HepG2 (cell line): ENCODE measurements around the gene GPBAR1. TPM values are rescaled to one million over a fixed set of nuclear protein-coding genes. Genes with fewer than 3 reads are reported as not detected.

Experiments
- AKAP8 ChIP-seq: sonication (generic); formaldehyde crosslinking; IDR thresholded peaks from 2 replicates; pipeline ENCODE4 v1.5.1; 2020; ENCODE audit warnings: mild to moderate bottlenecking, missing genetic modification reagents
- CCDC6 ChIP-seq: sonication (generic); formaldehyde crosslinking; IDR thresholded peaks from 2 replicates; pipeline ENCODE4 v1.8.1; 2022; ENCODE audit warnings: mild to moderate bottlenecking, missing genetic modification reagents, moderate library complexity
- HNRNPH1 ChIP-seq: fragments of 200-400 bp; formaldehyde crosslinking; optimal IDR thresholded peaks from 2 replicates; pipeline ENCODE3; 2017; ENCODE audit warnings: mild to moderate bottlenecking, low read depth, low read length
- MATR3 ChIP-seq: sonication (generic); formaldehyde crosslinking; IDR thresholded peaks from 2 replicates; pipeline ENCODE4 v1.4.0; 2020; ENCODE audit warnings: missing genetic modification reagents
- MAZ ChIP-seq, 2 experiments: sonication (generic) in 1 of 2; formaldehyde crosslinking in 1 of 2; IDR thresholded peaks; 2 replicates each; pipeline versions ENCODE4 v1.5.0 to v1.6.1; 2012 to 2020; ENCODE audit warnings: low read depth in 2 of 2, mild to moderate bottlenecking in 2 of 2, borderline replicate concordance in 1 of 2, improper control_type of control experiment in 1 of 2, low read length in 1 of 2, missing genetic modification reagents in 1 of 2, moderate library complexity in 1 of 2
- NAIF1 ChIP-seq: sonication (generic); formaldehyde crosslinking; IDR thresholded peaks from 2 replicates; pipeline ENCODE4 v1.5.0; 2020; ENCODE audit warnings: mild to moderate bottlenecking, missing genetic modification reagents, borderline replicate concordance
- ONECUT2 ChIP-seq: sonication (generic); formaldehyde crosslinking; IDR thresholded peaks from 2 replicates; pipeline ENCODE4 v1.4.0; 2020; ENCODE audit warnings: missing genetic modification reagents
- SPEN ChIP-seq: sonication (generic); formaldehyde crosslinking; IDR thresholded peaks from 2 replicates; pipeline ENCODE4 v1.5.1; 2020; ENCODE audit warnings: low read depth, mild to moderate bottlenecking, missing genetic modification reagents
- WIZ ChIP-seq: sonication (generic); formaldehyde crosslinking; IDR thresholded peaks from 2 replicates; pipeline ENCODE4 v1.5.1; 2020; ENCODE audit warnings: mild to moderate bottlenecking, missing genetic modification reagents
- ZKSCAN1 ChIP-seq: fragments of 150-350 bp; IDR thresholded peaks from 2 replicates; pipeline ENCODE4 v1.6.1; 2014; ENCODE audit warnings: low read length
- ZNF12 ChIP-seq: sonication (generic); formaldehyde crosslinking; IDR thresholded peaks from 2 replicates; pipeline ENCODE4 v1.5.0; 2020; ENCODE audit warnings: missing genetic modification reagents
- ZNF225 ChIP-seq: sonication (generic); formaldehyde crosslinking; IDR thresholded peaks from 2 replicates; pipeline ENCODE4 v1.4.0; 2020; ENCODE audit warnings: mild to moderate bottlenecking, missing genetic modification reagents
- ZNF350 ChIP-seq: sonication (generic); formaldehyde crosslinking; IDR thresholded peaks from 2 replicates; pipeline ENCODE4 v1.4.0; 2020; ENCODE audit warnings: mild to moderate bottlenecking, low read depth, missing genetic modification reagents, borderline replicate concordance
- ZNF367 ChIP-seq: sonication (generic); formaldehyde crosslinking; IDR thresholded peaks from 2 replicates; pipeline ENCODE4 v1.4.0; 2020; ENCODE audit warnings: missing genetic modification reagents, borderline replicate concordance
- ZNF468 ChIP-seq: sonication (generic); formaldehyde crosslinking; IDR thresholded peaks from 2 replicates; pipeline ENCODE4 v1.8.0; 2022; ENCODE audit warnings: mild to moderate bottlenecking, moderate library complexity, missing genetic modification reagents
- ZNF530 ChIP-seq: sonication (generic); formaldehyde crosslinking; IDR thresholded peaks from 2 replicates; pipeline ENCODE4 v1.5.0; 2020; ENCODE audit warnings: low read depth, mild to moderate bottlenecking, missing genetic modification reagents
- ZNF556 ChIP-seq: sonication (generic); formaldehyde crosslinking; IDR thresholded peaks from 2 replicates; pipeline ENCODE4 v1.4.0; 2020; ENCODE audit warnings: mild to moderate bottlenecking, missing genetic modification reagents, borderline replicate concordance
- ZNF83 ChIP-seq: sonication (generic); formaldehyde crosslinking; IDR thresholded peaks from 2 replicates; pipeline ENCODE4 v1.4.0; 2020; ENCODE audit warnings: missing genetic modification reagents, mild to moderate bottlenecking, borderline replicate concordance
- polyA plus RNA-seq, 8 experiments: library from polyadenylated mRNA; depleted of rRNA in 3 of 8; stranded (reverse) in 7 of 8; unstranded in 1 of 8; fragments of >200 nt; fragmentation: Illumina TruSeq in 4 of 8; extraction: Trizol in 4 of 8; gene quantifications; 2 replicates each; pipeline versions ENCODE4 v1.2.1 to v1.2.3, GENCODE V29; 2011 to 2016; ENCODE audit warnings: low read depth in 4 of 8, missing spikeins in 1 of 8, mixed read lengths in 1 of 8; ENCODE audit not compliant: insufficient read depth in 1 of 8
- total RNA-seq, 5 experiments: library from RNA; depleted of rRNA; stranded (reverse); fragments of >200 nt; fragmentation: Illumina TruSeq; extraction: Trizol; gene quantifications; 2 replicates each; pipeline ENCODE4 v1.2.3, GENCODE V29; 2016; ENCODE audit warnings: low read depth in 1 of 5
- TF ChIP-seq, protein P1 (sequence below): sonication (generic); formaldehyde crosslinking; IDR thresholded peaks from 2 replicates; pipeline ENCODE4 v1.4.0; 2020; ENCODE audit warnings: missing genetic modification reagents
- TF ChIP-seq, protein P2 (sequence below): sonication (generic); formaldehyde crosslinking; IDR thresholded peaks from 2 replicates; pipeline ENCODE4 v1.4.0; 2020; ENCODE audit warnings: missing genetic modification reagents
- TF ChIP-seq, protein P3 (sequence below): sonication (generic); formaldehyde crosslinking; IDR thresholded peaks from 2 replicates; pipeline ENCODE4 v1.8.0; 2022; ENCODE audit warnings: missing genetic modification reagents, mild to moderate bottlenecking, moderate library complexity, borderline replicate concordance
- TF ChIP-seq, protein P4 (sequence below): sonication (generic); formaldehyde crosslinking; IDR thresholded peaks from 2 replicates; pipeline ENCODE4 v1.5.0; 2020; ENCODE audit warnings: mild to moderate bottlenecking, missing genetic modification reagents

Gene GPBAR1
- total and polyA plus RNA-seq, 2 of the 13 experiments (the other 11 are each of a cell fraction or from before 2014, with no cell fraction given): 0.05 to 0.09 TPM

DNA sequence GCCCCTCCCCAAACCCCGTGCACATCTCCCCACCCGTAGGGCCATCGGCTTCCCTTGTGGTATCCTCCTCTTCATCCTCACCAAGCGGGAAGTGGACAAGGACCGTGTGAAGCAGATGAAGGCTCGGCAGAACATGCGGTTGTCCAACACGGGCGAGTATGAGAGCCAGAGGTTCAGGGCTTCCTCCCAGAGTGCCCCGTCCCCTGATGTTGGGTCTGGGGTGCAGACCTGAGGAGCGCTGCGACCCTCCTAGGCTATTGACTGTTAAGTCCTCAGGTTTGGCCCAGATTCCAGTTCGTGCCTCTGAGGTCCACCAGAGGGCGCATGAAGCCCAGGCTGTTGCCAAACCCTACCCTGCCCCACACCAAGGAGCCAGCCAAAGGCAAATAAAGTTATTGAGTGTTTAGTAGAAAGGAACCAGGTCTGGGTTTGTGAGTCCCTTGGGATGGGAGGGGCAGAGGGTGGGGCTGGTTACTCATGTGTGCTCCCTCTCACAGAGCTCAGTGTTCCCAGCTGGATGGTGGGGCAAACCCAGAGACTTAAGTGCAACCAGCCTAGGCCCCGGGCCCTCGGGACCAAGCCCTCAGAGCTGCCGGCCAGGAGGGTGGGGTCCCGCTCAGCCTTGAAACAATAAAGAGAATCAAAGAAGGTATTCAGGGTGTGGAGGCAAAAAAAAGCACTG, 11.9 kb downstream of the GPBAR1 start (continued):
- TF ChIP-seq, protein P1, sequence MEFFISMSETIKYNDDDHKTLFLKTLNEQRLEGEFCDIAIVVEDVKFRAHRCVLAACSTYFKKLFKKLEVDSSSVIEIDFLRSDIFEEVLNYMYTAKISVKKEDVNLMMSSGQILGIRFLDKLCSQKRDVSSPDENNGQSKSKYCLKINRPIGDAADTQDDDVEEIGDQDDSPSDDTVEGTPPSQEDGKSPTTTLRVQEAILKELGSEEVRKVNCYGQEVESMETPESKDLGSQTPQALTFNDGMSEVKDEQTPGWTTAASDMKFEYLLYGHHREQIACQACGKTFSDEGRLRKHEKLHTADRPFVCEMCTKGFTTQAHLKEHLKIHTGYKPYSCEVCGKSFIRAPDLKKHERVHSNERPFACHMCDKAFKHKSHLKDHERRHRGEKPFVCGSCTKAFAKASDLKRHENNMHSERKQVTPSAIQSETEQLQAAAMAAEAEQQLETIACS: no peak
- TF ChIP-seq MATR3 (no peak), SPEN (CRISPR knock-in tag) (peak; percentile 64; the same call in 1 of the 2 replicates), NAIF1 (CRISPR knock-in tag) (no peak), AKAP8 (CRISPR knock-in tag) (peak; percentile 91), ZNF530 (CRISPR knock-in tag) (no peak), ZNF350 (peak; percentile 86; the same call in 1 of the 2 replicates), ZNF12 (CRISPR knock-in tag) (no peak), ZKSCAN1 (0 out of 2 replicates have a peak, but pooled peaks have one; percentile 41), ZNF225 (no peak), ONECUT2 (CRISPR knock-in tag) (0 out of 2 replicates have a peak, but pooled peaks have one; percentile 38), ZNF468 (CRISPR knock-in tag) (no peak), CCDC6 (0 out of 2 replicates have a peak, but pooled peaks have one; percentile 48), HNRNPH1 (peak; percentile 60), ZNF367 (CRISPR knock-in tag) (no peak), ZNF83 (CRISPR knock-in tag) (no peak), MAZ (IDR thresholded peaks at IDR 0.05; ENCODE audit: borderline replicate concordance, low read depth, low read length) (0 out of 2 replicates have a peak, but pooled peaks have one; percentile 27), MAZ (CRISPR knock-in tag; IDR thresholded peaks at IDR 0.05; ENCODE audit: low read depth) (peak; percentile 49; the same call in 1 of the 2 replicates), ZNF556 (CRISPR knock-in tag) (no peak), WIZ (CRISPR knock-in tag) (no peak)
- TF ChIP-seq, protein P2, sequence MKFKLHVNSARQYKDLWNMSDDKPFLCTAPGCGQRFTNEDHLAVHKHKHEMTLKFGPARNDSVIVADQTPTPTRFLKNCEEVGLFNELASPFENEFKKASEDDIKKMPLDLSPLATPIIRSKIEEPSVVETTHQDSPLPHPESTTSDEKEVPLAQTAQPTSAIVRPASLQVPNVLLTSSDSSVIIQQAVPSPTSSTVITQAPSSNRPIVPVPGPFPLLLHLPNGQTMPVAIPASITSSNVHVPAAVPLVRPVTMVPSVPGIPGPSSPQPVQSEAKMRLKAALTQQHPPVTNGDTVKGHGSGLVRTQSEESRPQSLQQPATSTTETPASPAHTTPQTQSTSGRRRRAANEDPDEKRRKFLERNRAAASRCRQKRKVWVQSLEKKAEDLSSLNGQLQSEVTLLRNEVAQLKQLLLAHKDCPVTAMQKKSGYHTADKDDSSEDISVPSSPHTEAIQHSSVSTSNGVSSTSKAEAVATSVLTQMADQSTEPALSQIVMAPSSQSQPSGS: peak; percentile 46; the same call in 1 of the 2 replicates
- TF ChIP-seq, protein P3, sequence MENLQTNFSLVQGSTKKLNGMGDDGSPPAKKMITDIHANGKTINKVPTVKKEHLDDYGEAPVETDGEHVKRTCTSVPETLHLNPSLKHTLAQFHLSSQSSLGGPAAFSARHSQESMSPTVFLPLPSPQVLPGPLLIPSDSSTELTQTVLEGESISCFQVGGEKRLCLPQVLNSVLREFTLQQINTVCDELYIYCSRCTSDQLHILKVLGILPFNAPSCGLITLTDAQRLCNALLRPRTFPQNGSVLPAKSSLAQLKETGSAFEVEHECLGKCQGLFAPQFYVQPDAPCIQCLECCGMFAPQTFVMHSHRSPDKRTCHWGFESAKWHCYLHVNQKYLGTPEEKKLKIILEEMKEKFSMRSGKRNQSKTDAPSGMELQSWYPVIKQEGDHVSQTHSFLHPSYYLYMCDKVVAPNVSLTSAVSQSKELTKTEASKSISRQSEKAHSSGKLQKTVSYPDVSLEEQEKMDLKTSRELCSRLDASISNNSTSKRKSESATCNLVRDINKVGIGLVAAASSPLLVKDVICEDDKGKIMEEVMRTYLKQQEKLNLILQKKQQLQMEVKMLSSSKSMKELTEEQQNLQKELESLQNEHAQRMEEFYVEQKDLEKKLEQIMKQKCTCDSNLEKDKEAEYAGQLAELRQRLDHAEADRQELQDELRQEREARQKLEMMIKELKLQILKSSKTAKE (CRISPR knock-in tag): no peak
- TF ChIP-seq, protein P4, sequence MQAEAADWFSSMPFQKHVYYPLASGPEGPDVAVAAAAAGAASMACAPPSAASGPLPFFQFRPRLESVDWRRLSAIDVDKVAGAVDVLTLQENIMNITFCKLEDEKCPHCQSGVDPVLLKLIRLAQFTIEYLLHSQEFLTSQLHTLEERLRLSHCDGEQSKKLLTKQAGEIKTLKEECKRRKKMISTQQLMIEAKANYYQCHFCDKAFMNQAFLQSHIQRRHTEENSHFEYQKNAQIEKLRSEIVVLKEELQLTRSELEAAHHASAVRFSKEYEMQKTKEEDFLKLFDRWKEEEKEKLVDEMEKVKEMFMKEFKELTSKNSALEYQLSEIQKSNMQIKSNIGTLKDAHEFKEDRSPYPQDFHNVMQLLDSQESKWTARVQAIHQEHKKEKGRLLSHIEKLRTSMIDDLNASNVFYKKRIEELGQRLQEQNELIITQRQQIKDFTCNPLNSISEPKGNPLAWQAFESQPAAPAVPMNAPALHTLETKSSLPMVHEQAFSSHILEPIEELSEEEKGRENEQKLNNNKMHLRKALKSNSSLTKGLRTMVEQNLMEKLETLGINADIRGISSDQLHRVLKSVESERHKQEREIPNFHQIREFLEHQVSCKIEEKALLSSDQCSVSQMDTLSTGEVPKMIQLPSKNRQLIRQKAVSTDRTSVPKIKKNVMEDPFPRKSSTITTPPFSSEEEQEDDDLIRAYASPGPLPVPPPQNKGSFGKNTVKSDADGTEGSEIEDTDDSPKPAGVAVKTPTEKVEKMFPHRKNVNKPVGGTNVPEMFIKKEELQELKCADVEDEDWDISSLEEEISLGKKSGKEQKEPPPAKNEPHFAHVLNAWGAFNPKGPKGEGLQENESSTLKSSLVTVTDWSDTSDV: no peak
